DND-41 (cell line): ENCODE results near the gene SOWAHD.
A peak's percentile ranks its signal among the peaks of the same experiment; 100 is the strongest.

ENCODE experiments used
- ATAC-seq: fragments of 200-7000 bp; cut with Tn5 transposase; 3 replicates; pipeline ENCODE4 v1.9.1; 2021; ENCODE audit warnings: low read depth; ENCODE audit not compliant: insufficient read depth
- DNase-seq: peaks from one replicate; pipeline ENCODE4 v3.0.0-alpha.2; 2020
- H2AFZ ChIP-seq: 2 replicates; pipeline ENCODE4 v1.6.0; 2012; ENCODE audit warnings: low read depth, low read length
- H3K27ac ChIP-seq: 2 replicates; pipeline ENCODE4 v1.5.1; 2012; ENCODE audit warnings: low read length, inconsistent platforms
- H3K27me3 ChIP-seq: fragments of 200-600 bp; sonication (generic); 2 replicates; pipeline ENCODE4 v1.6.0; 2012; ENCODE audit warnings: low read length, mild to moderate bottlenecking, inconsistent platforms; ENCODE audit not compliant: insufficient read depth, poor library complexity
- H3K36me3 ChIP-seq: 2 replicates; pipeline ENCODE4 v1.5.1; 2012; ENCODE audit warnings: low read length, inconsistent platforms; ENCODE audit not compliant: insufficient read depth
- H3K4me1 ChIP-seq: 2 replicates; pipeline ENCODE4 v1.5.1; 2012; ENCODE audit warnings: mild to moderate bottlenecking, low read length; ENCODE audit not compliant: insufficient read depth
- H3K4me2 ChIP-seq: 2 replicates; pipeline ENCODE4 v1.6.0; 2012; ENCODE audit warnings: mild to moderate bottlenecking, moderate library complexity, low read length, inconsistent platforms; ENCODE audit not compliant: insufficient read depth
- H3K4me3 ChIP-seq, 2 experiments: fragments of 200-600 bp in 1 of 2; shearing (Covaris generic) in 1 of 2; 2 replicates each; pipeline ENCODE4 v1.5.1; 2012 to 2016; ENCODE audit warnings: inconsistent platforms in 2 of 2, low read length in 2 of 2, mild to moderate bottlenecking in 2 of 2, low read depth in 1 of 2, moderate library complexity in 1 of 2
- H3K79me2 ChIP-seq: 2 replicates; pipeline ENCODE4 v1.6.0; 2012; ENCODE audit warnings: low read length, inconsistent platforms; ENCODE audit not compliant: insufficient read depth
- H3K9ac ChIP-seq: 2 replicates; pipeline ENCODE4 v1.6.0; 2012; ENCODE audit warnings: low read depth, mild to moderate bottlenecking, inconsistent platforms, low read length, moderate library complexity
- H3K9me3 ChIP-seq: 2 replicates; pipeline ENCODE4 v1.5.1; 2012; ENCODE audit warnings: low read length, moderate library complexity, mild to moderate bottlenecking, inconsistent platforms; ENCODE audit not compliant: insufficient read depth, severe bottlenecking
- H4K20me1 ChIP-seq: 2 replicates; pipeline ENCODE4 v1.6.0; 2012; ENCODE audit warnings: low read length; ENCODE audit not compliant: insufficient read depth
- CTCF ChIP-seq: IDR thresholded peaks from 2 replicates; pipeline ENCODE4 v1.5.1; 2012; ENCODE audit warnings: borderline replicate concordance, low read length, moderate library complexity, mild to moderate bottlenecking; ENCODE audit not compliant: poor library complexity, severe bottlenecking; ENCODE audit errors: extremely low read depth
- EZH2 ChIP-seq: IDR thresholded peaks from 3 replicates; pipeline ENCODE4 v1.6.1; 2012; ENCODE audit warnings: borderline replicate concordance, low read depth, mild to moderate bottlenecking, moderate library complexity, low read length, inconsistent platforms; ENCODE audit not compliant: severe bottlenecking

The SOWAHD gene

GRCh38 chrX:119757979-119758730 lies at the start of gene SOWAHD:
TSS of gene SOWAHD (plus strand) at chrX:119758588. CDS start at chrX:119758668, 80 bp downstream.
- Histone ChIP-seq H3K27me3 (no peaks in the 10 kb centered on the region), H2AFZ (peak within 1 kb of the TSS; percentile 32; the same call in 1 of the 2 replicates), H4K20me1 (no peaks in the 10 kb centered on the region), H3K4me3 (no peak within 1 kb of the TSS), H3K79me2 (no peaks in the 10 kb centered on the region), H3K9me3 (no peaks in the 10 kb centered on the region), H3K4me1 (peaks cover 47% of the 10 kb centered on the region), H3K4me2 (no peak within 1 kb of the TSS; the same call in 1 of the 2 replicates), H3K27ac (peak within 1 kb of the TSS; percentile 86), H3K9ac (no peak within 1 kb of the TSS), H3K36me3 (no peaks in the 10 kb centered on the region)
- ATAC-seq (no peak), DNase-seq (no peak)
- TF ChIP-seq CTCF (no peak), EZH2 (no peak)

DNA sequence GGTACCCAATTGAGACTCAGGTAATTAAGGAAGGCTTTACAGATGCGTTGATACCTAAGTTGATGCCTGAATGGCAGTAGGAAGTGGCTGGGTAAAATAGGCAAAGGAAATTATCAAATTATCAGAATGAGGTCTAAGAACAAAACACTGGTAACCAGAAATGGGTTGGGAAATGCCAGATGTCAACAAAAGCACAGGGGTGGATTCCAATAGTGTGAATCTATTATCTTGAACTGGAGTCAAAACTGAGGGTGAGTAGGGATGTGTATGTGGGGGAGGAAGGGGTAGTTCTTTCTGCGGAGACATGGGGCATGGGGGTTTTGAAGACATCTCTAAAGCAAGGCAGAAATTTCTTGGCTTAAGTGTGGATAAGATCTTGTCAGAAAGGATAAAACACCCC lies 49.5 kb upstream of the SOWAHD start:
- Histone ChIP-seq H3K4me1 (no peaks in the 10 kb centered on the region), H3K4me3 (no peak overlapping the region), H3K27me3 (no peaks in the 10 kb centered on the region), H3K79me2 (no peaks in the 10 kb centered on the region), H3K4me2 (no peak overlapping the region), H3K9ac (no peak overlapping the region), H2AFZ (no peak overlapping the region), H3K36me3 (no peaks in the 10 kb centered on the region), H3K9me3 (no peaks in the 10 kb centered on the region), H4K20me1 (no peaks in the 10 kb centered on the region), H3K27ac (no peak overlapping the region)
- TF ChIP-seq EZH2 = no peak
- no peak for TF ChIP-seq CTCF
- no peak for DNase-seq
- no peak for ATAC-seq

- DNase-seq (no peak), ATAC-seq (no peak)
- H3K36me3 ChIP-seq = no peaks in the 10 kb centered on the region
- H3K79me2 ChIP-seq = no peaks in the 10 kb centered on the region
- no peak overlapping the region for H3K27ac ChIP-seq
- no peaks in the 10 kb centered on the region for H3K4me1 ChIP-seq
- H3K4me2 ChIP-seq = no peak overlapping the region
- H3K4me3 ChIP-seq = no peak overlapping the region
- no peaks in the 10 kb centered on the region for H4K20me1 ChIP-seq
- no peak overlapping the region for H2AFZ ChIP-seq
- no peaks in the 10 kb centered on the region for H3K9me3 ChIP-seq
- no peak for TF ChIP-seq EZH2
- no peak for TF ChIP-seq CTCF
- no peak overlapping the region for H3K9ac ChIP-seq
- no peaks in the 10 kb centered on the region for H3K27me3 ChIP-seq
Measured at GRCh38 chrX:119709630-119710029, 48.8 kb upstream of the SOWAHD start.
